ENCODE results near the gene TMEM151B. TPM values are rescaled to one million over a fixed set of nuclear protein-coding genes. Genes with fewer than 3 reads are reported as not detected.

The TMEM151B gene
- total and polyA plus RNA-seq, 9 of the 15 experiments (the other 6 are each of a cell fraction or from before 2014, with no cell fraction given) = not detected

- peak in 1 of 2 experiments; percentile 40; a peak in 1 of 4 replicates for TF ChIP-seq SIN3A (IDR thresholded peaks at IDR 0.05; ENCODE audit: borderline replicate concordance in 2 of 2, control insufficient read depth in 1 of 2, low read depth in 2 of 2, low read length in 2 of 2)
- TF ChIP-seq CREB1 (IDR thresholded peaks at IDR 0.05) = no peak
- TF ChIP-seq CREB1 (CRISPR knock-in tag; IDR thresholded peaks at IDR 0.05) = peak; percentile 5; the same call in 1 of the 2 replicates
- TF ChIP-seq HNRNPL (IDR thresholded peaks at IDR 0.05; ENCODE audit: low read depth, low read length) = no peak
- TF ChIP-seq ZNF282 (CRISPR knock-in tag; IDR thresholded peaks at IDR 0.05) = no peak
- TF ChIP-seq ZMIZ1 (IDR thresholded peaks at IDR 0.05; ENCODE audit: low read depth in 2 of 2, low read length in 2 of 2) = no peak
- 0 out of 2 replicates have a peak, but pooled peaks have one; percentile 25 for TF ChIP-seq TFAP4 (CRISPR knock-in tag; IDR thresholded peaks at IDR 0.05; ENCODE audit: borderline replicate concordance)
- TF ChIP-seq FOXP4 (CRISPR knock-in tag; IDR thresholded peaks at IDR 0.05; ENCODE audit: borderline replicate concordance) = peak; percentile 74; the same call in 1 of the 2 replicates
- no peak for TF ChIP-seq E2F5 (CRISPR knock-in tag; IDR thresholded peaks at IDR 0.05)
- TF ChIP-seq AFF4 (CRISPR knock-in tag; IDR thresholded peaks at IDR 0.05) = peak; percentile 48; the same call in 1 of the 2 replicates
- TF ChIP-seq LCOR (CRISPR knock-in tag; IDR thresholded peaks at IDR 0.05) = no peak
- peak; percentile 20; the same call in 1 of the 2 replicates for TF ChIP-seq THRB (CRISPR knock-in tag; conservative IDR thresholded peaks at IDR 0.05)
These were observed 15.0 kb upstream of the TMEM151B start (continued) for GRCh38 chr6:44255105-44255808.

All from K562 (cell line).